ENCODE results near the gene LMNB1.
"Not testable (repeated sequence)": the region's sequence is repeated elsewhere in the genome, so short reads cannot be mapped to it uniquely, and the experiment has no call there.

Gene LMNB1

DNA sequence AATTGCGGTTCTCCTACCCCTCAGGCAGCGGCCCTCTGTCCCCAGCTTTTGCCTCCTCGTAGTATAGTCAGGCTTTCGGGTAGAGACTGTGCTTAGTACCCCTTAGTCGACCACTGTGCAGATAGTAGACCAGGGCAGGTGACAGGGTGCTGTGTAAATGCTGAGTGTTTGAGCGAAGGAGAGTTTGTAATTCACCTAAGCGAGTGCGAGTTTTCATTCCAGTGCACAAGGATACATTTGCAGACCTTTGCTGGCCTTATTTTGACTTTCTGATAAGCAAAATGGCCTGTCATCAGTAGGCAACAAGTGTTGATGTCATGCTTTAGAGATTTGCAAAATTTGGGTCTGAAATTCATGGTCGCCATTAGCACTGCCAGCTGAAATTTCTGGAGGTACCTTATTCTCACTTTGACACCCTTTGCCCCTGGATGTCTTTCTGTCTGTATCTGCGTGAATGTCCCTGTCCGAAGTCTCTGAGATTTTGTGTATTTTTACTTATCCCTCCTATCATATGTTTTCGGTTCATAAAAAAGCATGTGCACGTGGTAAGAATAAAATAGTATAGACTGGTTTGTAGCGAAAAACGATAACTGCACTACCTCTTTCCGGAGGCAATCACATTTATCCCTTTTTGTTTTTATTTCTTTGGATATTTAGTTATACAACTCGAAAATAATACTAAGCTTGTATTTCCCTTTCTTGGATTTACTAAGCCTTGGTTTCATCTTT, 1.9 kb downstream of the LMNB1 start:
- no peak for DNase-seq (ENCODE audit: low read depth)
- TF ChIP-seq, protein P1, sequence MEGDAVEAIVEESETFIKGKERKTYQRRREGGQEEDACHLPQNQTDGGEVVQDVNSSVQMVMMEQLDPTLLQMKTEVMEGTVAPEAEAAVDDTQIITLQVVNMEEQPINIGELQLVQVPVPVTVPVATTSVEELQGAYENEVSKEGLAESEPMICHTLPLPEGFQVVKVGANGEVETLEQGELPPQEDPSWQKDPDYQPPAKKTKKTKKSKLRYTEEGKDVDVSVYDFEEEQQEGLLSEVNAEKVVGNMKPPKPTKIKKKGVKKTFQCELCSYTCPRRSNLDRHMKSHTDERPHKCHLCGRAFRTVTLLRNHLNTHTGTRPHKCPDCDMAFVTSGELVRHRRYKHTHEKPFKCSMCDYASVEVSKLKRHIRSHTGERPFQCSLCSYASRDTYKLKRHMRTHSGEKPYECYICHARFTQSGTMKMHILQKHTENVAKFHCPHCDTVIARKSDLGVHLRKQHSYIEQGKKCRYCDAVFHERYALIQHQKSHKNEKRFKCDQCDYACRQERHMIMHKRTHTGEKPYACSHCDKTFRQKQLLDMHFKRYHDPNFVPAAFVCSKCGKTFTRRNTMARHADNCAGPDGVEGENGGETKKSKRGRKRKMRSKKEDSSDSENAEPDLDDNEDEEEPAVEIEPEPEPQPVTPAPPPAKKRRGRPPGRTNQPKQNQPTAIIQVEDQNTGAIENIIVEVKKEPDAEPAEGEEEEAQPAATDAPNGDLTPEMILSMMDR (IDR thresholded peaks at IDR 0.05; ENCODE audit: low read length, missing control alignments) = no peak
- peak overlapping the region; percentile 90 for H3K4me3 ChIP-seq (replicated peaks; ENCODE audit: low read depth, low read length)

DNA sequence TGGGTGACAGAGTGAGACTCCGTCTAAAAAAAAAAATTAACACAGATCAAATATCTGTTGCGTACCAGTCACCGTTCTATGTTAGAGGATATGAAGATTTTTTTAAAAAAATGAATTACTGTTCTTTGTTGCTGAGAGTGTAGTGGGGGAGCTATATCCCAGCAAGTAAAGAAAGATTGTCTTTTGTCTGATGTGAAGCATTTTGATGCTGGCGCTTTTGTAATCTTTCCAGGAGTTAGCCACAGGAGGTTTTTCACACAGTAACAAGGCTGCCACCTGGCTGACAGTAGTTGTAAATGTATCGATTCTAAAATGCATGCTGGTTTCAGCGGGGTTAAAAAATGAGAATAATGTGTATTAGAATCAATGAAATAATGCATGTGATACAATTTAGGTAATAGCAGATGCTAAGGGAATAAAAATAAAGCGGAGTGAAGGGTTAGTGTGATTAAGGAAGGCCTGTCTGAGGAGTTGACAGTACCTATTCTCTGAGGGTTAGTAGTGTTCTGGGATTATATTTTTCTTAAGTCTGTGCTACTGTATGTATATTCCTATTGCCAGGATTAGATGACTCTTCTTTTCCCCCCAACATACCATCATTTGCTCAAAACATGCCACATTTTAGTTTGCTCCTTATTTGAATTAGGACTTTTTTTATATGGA, 3.4 kb downstream of the LMNB1 start:
- TF ChIP-seq, protein P1 (IDR thresholded peaks at IDR 0.05; ENCODE audit: low read length, missing control alignments) = peak; percentile 68
- peak; percentile 84 for DNase-seq (ENCODE audit: low read depth)
- H3K4me3 ChIP-seq (replicated peaks; ENCODE audit: low read depth, low read length) = no peak overlapping the region

DNA sequence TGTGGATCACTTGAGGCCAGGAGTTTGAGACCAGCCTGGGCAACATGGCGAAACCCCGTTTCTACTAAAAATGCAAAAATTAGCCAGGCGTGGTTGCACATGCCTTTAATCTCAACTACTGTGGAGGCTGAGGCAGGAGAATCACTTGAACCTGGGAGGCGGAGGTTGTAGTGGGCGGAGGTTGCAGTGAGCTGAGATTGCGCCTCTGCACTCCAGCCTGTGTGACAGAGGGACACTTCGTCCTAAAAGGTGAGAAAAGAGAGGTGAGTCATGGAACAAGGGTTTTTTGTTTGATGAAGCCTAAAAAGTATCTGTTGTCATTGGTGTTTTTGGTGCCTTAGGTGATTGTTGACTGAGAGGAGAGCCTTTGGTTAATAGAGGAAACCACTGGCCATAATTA, 11.5 kb downstream of the LMNB1 start:
- DNase-seq (ENCODE audit: low read depth); H3K4me3 ChIP-seq (replicated peaks; ENCODE audit: low read depth, low read length): not testable (repeated sequence)

DNA sequence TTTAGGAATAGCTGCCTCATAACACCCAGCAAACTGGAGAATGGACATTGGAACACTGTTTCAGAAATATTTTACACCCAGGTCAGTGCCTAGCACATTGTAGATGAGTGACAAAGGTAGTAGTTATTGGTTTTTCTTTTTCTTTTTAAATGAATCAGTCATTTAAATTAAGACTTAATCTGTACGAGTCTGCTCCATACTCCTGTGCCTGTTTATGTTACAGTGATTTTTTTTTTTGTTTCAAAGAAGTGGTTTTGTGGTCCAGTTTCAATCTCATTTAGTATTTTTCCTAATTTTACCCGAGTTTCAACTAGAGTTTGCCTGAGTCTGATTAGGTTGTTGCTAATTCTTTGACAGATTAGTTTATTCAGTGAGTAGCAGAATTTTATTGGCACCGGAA, 16.2 kb downstream of the LMNB1 start:
- TF ChIP-seq, protein P1 (IDR thresholded peaks at IDR 0.05; ENCODE audit: low read length, missing control alignments) = no peak
- H3K4me3 ChIP-seq (replicated peaks; ENCODE audit: low read depth, low read length) = no peak overlapping the region
- no peak for DNase-seq (ENCODE audit: low read depth)

DNA sequence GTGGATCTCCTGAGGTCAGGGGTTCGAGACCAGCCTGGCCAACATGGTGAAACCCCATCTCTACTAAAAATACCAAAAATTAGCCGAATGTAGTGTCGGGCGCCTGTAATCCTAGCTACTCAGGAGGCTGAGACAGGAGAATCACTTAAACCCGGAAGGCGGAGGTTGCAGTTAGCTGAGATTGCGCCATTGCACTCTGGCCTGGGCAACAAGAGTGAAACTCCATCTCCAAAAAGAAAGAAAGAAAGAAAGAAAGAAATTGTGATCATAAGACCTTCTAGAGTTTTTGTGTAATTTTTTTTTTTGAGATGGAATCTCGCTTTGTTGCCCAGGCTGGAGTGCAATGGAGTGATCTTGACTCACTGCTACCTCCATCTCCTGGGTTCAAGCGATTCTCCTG, 16.7 kb downstream of the LMNB1 start:
- not testable (repeated sequence) for H3K4me3 ChIP-seq (replicated peaks; ENCODE audit: low read depth, low read length); DNase-seq (ENCODE audit: low read depth)

DNA sequence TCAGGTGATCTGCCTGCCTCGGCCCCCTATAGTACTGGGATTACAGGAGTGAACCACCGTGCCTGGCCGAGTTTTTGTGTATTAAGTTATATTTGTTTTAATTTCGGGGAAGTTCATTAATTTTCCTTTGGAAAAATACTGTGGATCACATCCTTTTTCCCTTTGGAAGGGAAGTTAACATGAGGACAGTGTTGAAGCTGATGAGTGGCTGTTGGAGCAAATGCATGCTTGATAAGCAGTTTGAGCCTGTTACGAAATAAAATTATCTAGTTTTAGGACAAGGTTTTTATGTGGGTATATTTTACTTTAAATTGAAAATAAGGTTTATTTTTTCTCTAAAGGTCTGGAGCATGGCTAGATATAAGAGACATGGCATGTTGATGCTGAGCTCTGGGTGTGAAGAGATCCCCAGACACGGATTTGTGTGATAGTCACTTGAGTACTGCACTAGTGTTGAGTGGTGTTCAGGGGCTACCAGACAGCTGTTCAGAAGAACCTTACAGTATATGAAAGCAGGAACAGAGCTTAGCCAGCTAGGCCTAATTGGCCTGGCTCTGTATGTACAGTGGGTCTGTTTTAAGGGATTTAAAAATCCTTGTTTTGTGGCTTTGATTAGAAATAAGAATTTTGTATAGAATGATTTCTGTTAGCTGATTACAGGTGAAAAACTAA, 17.4 kb downstream of the LMNB1 start:
- TF ChIP-seq, protein P1 (IDR thresholded peaks at IDR 0.05; ENCODE audit: low read length, missing control alignments) = no peak
- H3K4me3 ChIP-seq (replicated peaks; ENCODE audit: low read depth, low read length) = no peak overlapping the region
- no peak for DNase-seq (ENCODE audit: low read depth)

DNA sequence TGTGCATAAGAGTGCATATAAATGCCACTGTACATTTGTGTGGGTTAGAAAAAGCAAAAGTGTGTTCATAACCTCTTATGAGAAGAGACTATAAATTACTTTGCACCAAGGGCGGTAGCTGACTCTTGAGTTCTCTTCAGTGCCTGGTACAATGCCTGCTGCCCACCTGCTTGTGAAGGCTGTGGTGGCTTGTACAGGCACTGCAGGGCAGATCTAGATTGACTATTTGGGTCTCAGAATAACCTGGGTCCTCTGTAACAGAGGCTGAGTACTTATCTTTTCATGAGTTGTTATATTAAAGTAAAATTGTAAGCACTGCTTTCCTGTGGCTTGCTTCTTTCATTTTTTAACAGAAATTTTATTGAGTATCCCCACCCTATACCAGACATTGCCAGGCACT, 22.8 kb downstream of the LMNB1 start:
- TF ChIP-seq, protein P1 (IDR thresholded peaks at IDR 0.05; ENCODE audit: low read length, missing control alignments) = no peak
- no peak for DNase-seq (ENCODE audit: low read depth)
- H3K4me3 ChIP-seq (replicated peaks; ENCODE audit: low read depth, low read length) = no peak overlapping the region

Measured in fibroblast of pulmonary artery (primary cell).